MCF 10A (cell line): ENCODE results near the gene ZFHX3. TPM values are rescaled to one million over a fixed set of nuclear protein-coding genes. Genes with fewer than 3 reads are reported as not detected.

Source experiments
- BruUV-seq: library from RNA; stranded (reverse); fragments of 400-500 nt; replicated peaks from 2 replicates; lab custom pipeline; 2021; lab: Mats Ljungman, UMichigan
- CTCF ChIA-PET: fragments of 300-600 bp; sonication (Branson Sonifier 250); formaldehyde crosslinking; extraction: SDS; loops from one replicate; lab custom pipeline; 2021; ENCODE audit warnings: antibody characterized with exemption, inconsistent platforms; lab: Yijun Ruan, JAX
- POLR2A ChIA-PET: fragments of 300-600, 350-650 bp; sonication (Branson Sonifier 250); formaldehyde crosslinking; extraction: SDS; loops from one replicate; lab custom pipeline; 2020; ENCODE audit warnings: antibody characterized with exemption, inconsistent platforms; lab: Yijun Ruan, JAX
- DNase-seq: peaks from one replicate; pipeline ENCODE4 v3.0.0-alpha.2; 2018; ENCODE audit not compliant: unreplicated experiment
- H3K27ac Mint-ChIP-seq: one replicate; pipeline ENCODE4 v1.8.0; 2022; ENCODE audit warnings: mild to moderate bottlenecking, low read depth, mixed read lengths; ENCODE audit not compliant: unreplicated experiment
- H3K27me3 Mint-ChIP-seq: one replicate; pipeline ENCODE4 v1.8.0; 2022; ENCODE audit warnings: mixed read lengths; ENCODE audit not compliant: insufficient read depth, unreplicated experiment
- H3K36me3 Mint-ChIP-seq: one replicate; pipeline ENCODE4 v1.8.0; 2022; ENCODE audit warnings: mild to moderate bottlenecking, moderate library complexity, mixed read lengths; ENCODE audit not compliant: insufficient read depth, unreplicated experiment
- H3K4me1 Mint-ChIP-seq: one replicate; pipeline ENCODE4 v1.8.0; 2022; ENCODE audit warnings: mixed read lengths; ENCODE audit not compliant: insufficient read depth, unreplicated experiment
- H3K4me3 Mint-ChIP-seq: one replicate; pipeline ENCODE4 v1.8.0; 2022; ENCODE audit warnings: mild to moderate bottlenecking, moderate library complexity, mixed read lengths; ENCODE audit not compliant: unreplicated experiment
- H3K9me3 Mint-ChIP-seq: one replicate; pipeline ENCODE4 v1.8.0; 2022; ENCODE audit warnings: mixed read lengths; ENCODE audit not compliant: unreplicated experiment
- CTCF ChIP-seq: fragments of 200-600 bp; IDR thresholded peaks from one replicate; pipeline ENCODE4 v1.8.0; 2022; ENCODE audit warnings: antibody characterized with exemption, mild to moderate bottlenecking; ENCODE audit not compliant: unreplicated experiment
- intact Hi-C: fragments of 100-400 bp; cut with micrococcal nuclease; formaldehyde crosslinking; loops from 2 replicates; pipeline ENCODE4 v1.14.1; 2022
- total RNA-seq: library from RNA; stranded (reverse); gene quantifications from 2 replicates; pipeline ENCODE4 v1.2.3, GENCODE V29; 2022

ZFHX3 gene
- total RNA-seq, 1 experiment from 2014 or later = 27.4 TPM

- Mint-ChIP-seq H3K36me3 (peaks cover 20% of the 10 kb centered on the region), H3K9me3 (no peaks in the 10 kb centered on the region), H3K27ac (peak overlapping the region; percentile 74), H3K27me3 (no peaks in the 10 kb centered on the region), H3K4me1 (peaks cover 16% of the 10 kb centered on the region), H3K4me3 (peak overlapping the region; percentile 2)
- DNase-seq = peak; percentile 75
- intact Hi-C loops = no loop called here
- POLR2A ChIA-PET = interaction anchor here (0.6 to 1.8 kb wide), 3 partner anchors 11 to 14 kb away, joined by 4 to 5 read pairs (median 4); no protein-coding TSS in a partner anchor
- CTCF ChIA-PET = interaction anchor here (0.5 to 1.1 kb wide), 5 partner anchors 11 to 1304 kb away, joined by 3 to 4 read pairs (median 3); partner anchors contain the start of gene ZFHX3
- TF ChIP-seq CTCF = no peak
- no TSS peak for BruUV-seq
These were observed 74.9 kb downstream of the ZFHX3 start for GRCh38 chr16:72972878-72973571.

GRCh38 chr16:72971370-72971769 lies 76.6 kb downstream of the ZFHX3 start:
- Mint-ChIP-seq H3K27me3 (no peaks in the 10 kb centered on the region), H3K4me3 (no peak overlapping the region), H3K4me1 (peaks cover 16% of the 10 kb centered on the region), H3K9me3 (no peaks in the 10 kb centered on the region), H3K36me3 (peaks cover 22% of the 10 kb centered on the region), H3K27ac (no peak overlapping the region)
- no peak for TF ChIP-seq CTCF
- ChIA-PET POLR2A (interaction anchor here (1.8 kb wide), 1 partner anchor 10 kb away, joined by 5 read pairs; no protein-coding TSS in a partner anchor), CTCF (interaction anchor here (1.7 kb wide), 1 partner anchor 139 kb away, joined by 6 read pairs; no protein-coding TSS in a partner anchor)
- intact Hi-C loops = no loop called here
- DNase-seq = no peak
- BruUV-seq = no TSS peak

GRCh38 chr16:72970656-72971055 lies 77.3 kb downstream of the ZFHX3 start:
- H3K4me1 Mint-ChIP-seq = peaks cover 16% of the 10 kb centered on the region
- no peaks in the 10 kb centered on the region for H3K9me3 Mint-ChIP-seq
- peaks cover 28% of the 10 kb centered on the region for H3K36me3 Mint-ChIP-seq
- no peaks in the 10 kb centered on the region for H3K27me3 Mint-ChIP-seq
- intact Hi-C loops = no loop called here
- DNase-seq = no peak
- TF ChIP-seq CTCF = no peak
- ChIA-PET POLR2A (interaction anchor here (0.6 kb wide), 1 partner anchor 17 kb away, joined by 3 read pairs; no protein-coding TSS in a partner anchor), CTCF (interaction anchor here (1.3 to 1.7 kb wide), 2 partner anchors 10 to 138 kb away, joined by 4 to 6 read pairs; no protein-coding TSS in a partner anchor)
- BruUV-seq = no TSS peak
- no peak overlapping the region for H3K4me3 Mint-ChIP-seq
- H3K27ac Mint-ChIP-seq = no peak overlapping the region

- intact Hi-C loops = no loop called here
- Mint-ChIP-seq H3K4me3 (no peak overlapping the region), H3K27ac (no peak overlapping the region), H3K9me3 (no peaks in the 10 kb centered on the region), H3K27me3 (no peaks in the 10 kb centered on the region), H3K4me1 (peaks cover 16% of the 10 kb centered on the region), H3K36me3 (peaks cover 28% of the 10 kb centered on the region)
- BruUV-seq = no TSS peak
- ChIA-PET CTCF (interaction anchor here (1.3 to 1.7 kb wide), 3 partner anchors 9 to 137 kb away, joined by 4 to 6 read pairs (median 5); no protein-coding TSS in a partner anchor), POLR2A (no interaction called here)
- DNase-seq = no peak
- TF ChIP-seq CTCF = no peak
These were observed 78.1 kb downstream of the ZFHX3 start for GRCh38 chr16:72969812-72970211.
